HepG2 (cell line): Measurements from ENCODE around the gene HECTD1. TPM values are rescaled to one million over a fixed set of nuclear protein-coding genes. Genes with fewer than 3 reads are reported as not detected.

ENCODE experiments used
- ATAC-seq: fragments of 200-7000 bp; cut with Tn5 transposase; 3 replicates; pipeline ENCODE4 v1.9.1; 2020; ENCODE audit warnings: mild to moderate bottlenecking, moderate library complexity
- BruUV-seq: library from RNA; stranded (reverse); fragments of 400-500 nt; replicated peaks from 2 replicates; lab custom pipeline; 2021; lab: Mats Ljungman, UMichigan
- CTCF ChIA-PET: fragments of 300-600 bp; formaldehyde crosslinking; extraction: SDS; loops from one replicate; lab custom pipeline; 2021; ENCODE audit warnings: low total read pairs, inconsistent platforms, low intra/inter-chr PET ratio; lab: Yijun Ruan, JAX
- POLR2A ChIA-PET: fragments of 350-600 bp; sonication (Branson Sonifier 250); formaldehyde crosslinking; loops from one replicate; lab custom pipeline; 2020; ENCODE audit warnings: antibody characterized with exemption, inconsistent platforms; lab: Yijun Ruan, JAX
- DNase-seq: peaks from one replicate; pipeline ENCODE4 v3.0.0-alpha.2; 2015; ENCODE audit warnings: low spot score
- FAIRE-seq: peaks from 3 replicates; lab custom pipeline; 2011; peaks lifted over from hg19 to GRCh38; lab: Jason Lieb, UNC
- H2AFZ ChIP-seq: one replicate; pipeline ENCODE4 v1.6.1; 2011; ENCODE audit warnings: low read length, inconsistent platforms
- H3K27ac ChIP-seq: fragments of 300-600 bp; 3 replicates; pipeline ENCODE4 v1.8.0; 2011; ENCODE audit warnings: mixed run types, mild to moderate bottlenecking, mixed read lengths, low read length, inconsistent platforms; ENCODE audit not compliant: insufficient read depth; ENCODE audit errors: extremely low read length
- H3K27me3 ChIP-seq, 2 experiments: fragments of 200-600 bp in 1 of 2; 2 replicates in 1 of 2; 3 replicates in 1 of 2; pipeline versions ENCODE4 v1.6.0 to v1.8.0; 2011; ENCODE audit warnings: low read length in 2 of 2, mild to moderate bottlenecking in 2 of 2, moderate library complexity in 2 of 2, inconsistent platforms in 1 of 2; ENCODE audit not compliant: insufficient read depth in 2 of 2, control insufficient read depth in 1 of 2
- H3K36me3 ChIP-seq, 2 experiments: fragments of 200-600 bp in 1 of 2; replicated peaks in 1 of 2; 2 replicates in 1 of 2; 3 replicates in 1 of 2; pipeline versions ENCODE4 v1.5.1 to v1.8.0; 2011; ENCODE audit warnings: low read length in 2 of 2, inconsistent platforms in 1 of 2; ENCODE audit not compliant: insufficient read depth in 2 of 2, control insufficient read depth in 1 of 2
- H3K4me1 ChIP-seq: 2 replicates; pipeline ENCODE4 v1.5.1; 2012; ENCODE audit warnings: low read length, inconsistent platforms; ENCODE audit not compliant: insufficient read depth
- H3K4me2 ChIP-seq: 2 replicates; pipeline ENCODE4 v1.6.0; 2011; ENCODE audit warnings: low read depth, low read length, inconsistent platforms
- H3K4me3 ChIP-seq, 3 experiments: fragments of 200-600 bp in 1 of 3; sonication (generic), shearing (Covaris generic) in 1 of 3; replicated peaks in 1 of 3; 2 replicates each; pipeline ENCODE4 v1.5.1; 2011 to 2016; ENCODE audit warnings: low read length in 3 of 3, inconsistent platforms in 2 of 3, low read depth in 2 of 3, mild to moderate bottlenecking in 2 of 3, control low read depth in 1 of 3, mixed read lengths in 1 of 3; ENCODE audit not compliant: insufficient read depth in 1 of 3
- H3K79me2 ChIP-seq: one replicate; pipeline ENCODE4 v1.6.1; 2011; ENCODE audit warnings: low read length, inconsistent platforms; ENCODE audit not compliant: insufficient read depth
- H3K9ac ChIP-seq: 2 replicates; pipeline ENCODE4 v1.6.0; 2011; ENCODE audit warnings: mild to moderate bottlenecking, low read depth, low read length, inconsistent platforms; ENCODE audit not compliant: insufficient read depth
- H3K9me3 ChIP-seq: 2 replicates; pipeline ENCODE4 v1.5.1; 2012; ENCODE audit warnings: mild to moderate bottlenecking, low read length
- H4K20me1 ChIP-seq: 2 replicates; pipeline ENCODE4 v1.6.0; 2011; ENCODE audit warnings: inconsistent platforms, mild to moderate bottlenecking, low read length, moderate library complexity; ENCODE audit not compliant: insufficient read depth
- ADNP ChIP-seq: sonication (generic); formaldehyde crosslinking; IDR thresholded peaks from 2 replicates; pipeline ENCODE4 v1.4.0; 2020; ENCODE audit warnings: missing genetic modification reagents
- CAMTA2 ChIP-seq: sonication (generic); formaldehyde crosslinking; IDR thresholded peaks from 2 replicates; pipeline ENCODE4 v1.4.0; 2020; ENCODE audit warnings: mild to moderate bottlenecking, missing genetic modification reagents, borderline replicate concordance
- EP300 ChIP-seq, 3 experiments: sonication (generic) in 1 of 3; formaldehyde crosslinking in 1 of 3; IDR thresholded peaks; 2 replicates each; pipeline versions ENCODE4 v1.5.1 to v1.6.1; 2011 to 2020; ENCODE audit warnings: low read depth in 2 of 3, low read length in 2 of 3, borderline replicate concordance in 1 of 3, improper control_type of control experiment in 1 of 3, mild to moderate bottlenecking in 1 of 3, missing genetic modification reagents in 1 of 3, moderate library complexity in 1 of 3
- GATA4 ChIP-seq: sonication (generic); IDR thresholded peaks from 2 replicates; pipeline ENCODE4 v1.6.1; 2016; ENCODE audit warnings: antibody characterized with exemption, low read depth, borderline replicate concordance
- IRF2 ChIP-seq: IDR thresholded peaks from 2 replicates; pipeline ENCODE4 v1.6.1; 2018; ENCODE audit warnings: missing genetic modification reagents, missing compliant biosample characterization
- KLF6 ChIP-seq: IDR thresholded peaks from 2 replicates; pipeline ENCODE4 v1.8.0; 2016; ENCODE audit warnings: missing biosample characterization, missing genetic modification reagents
- RFX1 ChIP-seq: fragments of 450-650 bp; IDR thresholded peaks from 2 replicates; pipeline ENCODE4 v1.6.1; 2017
- SMYD3 ChIP-seq: sonication (generic); formaldehyde crosslinking; IDR thresholded peaks from 2 replicates; pipeline ENCODE4 v1.8.1; 2023; ENCODE audit warnings: mild to moderate bottlenecking, missing genetic modification reagents
- SP2 ChIP-seq: sonication (generic); formaldehyde crosslinking; IDR thresholded peaks from 2 replicates; pipeline ENCODE4 v1.5.1; 2020; ENCODE audit warnings: mild to moderate bottlenecking, missing genetic modification reagents
- TARDBP ChIP-seq: sonication (generic); formaldehyde crosslinking; IDR thresholded peaks from 2 replicates; pipeline ENCODE4 v1.8.0; 2022; ENCODE audit warnings: mild to moderate bottlenecking, missing genetic modification reagents
- ZBTB20 ChIP-seq: sonication (generic); formaldehyde crosslinking; IDR thresholded peaks from 2 replicates; pipeline ENCODE4 v1.8.1; 2023; ENCODE audit warnings: missing genetic modification reagents, low read depth, mild to moderate bottlenecking, borderline replicate concordance
- ZFP1 ChIP-seq: IDR thresholded peaks from 2 replicates; pipeline ENCODE4 v1.6.1; 2016
- ZMAT5 ChIP-seq: sonication (generic); formaldehyde crosslinking; IDR thresholded peaks from 2 replicates; pipeline ENCODE4 v1.5.0; 2020; ENCODE audit warnings: mild to moderate bottlenecking, low read depth, missing genetic modification reagents, borderline replicate concordance
- ZNF260 ChIP-seq: sonication (generic); formaldehyde crosslinking; IDR thresholded peaks from 2 replicates; pipeline ENCODE4 v1.4.0; 2020; ENCODE audit warnings: missing genetic modification reagents, low read depth, mild to moderate bottlenecking, borderline replicate concordance
- ZNF430 ChIP-seq: sonication (generic); formaldehyde crosslinking; IDR thresholded peaks from 2 replicates; pipeline ENCODE4 v1.9.0; 2021; ENCODE audit warnings: mild to moderate bottlenecking, missing genetic modification reagents
- ZNF557 ChIP-seq: sonication (generic); formaldehyde crosslinking; IDR thresholded peaks from 2 replicates; pipeline ENCODE4 v1.4.0; 2020; ENCODE audit warnings: missing genetic modification reagents
- ZNF672 ChIP-seq: sonication (generic); formaldehyde crosslinking; IDR thresholded peaks from 2 replicates; pipeline ENCODE4 v1.8.1; 2022; ENCODE audit warnings: missing genetic modification reagents
- ZNF776 ChIP-seq: sonication (generic); formaldehyde crosslinking; IDR thresholded peaks from 2 replicates; pipeline ENCODE4 v1.4.0; 2020; ENCODE audit warnings: mild to moderate bottlenecking, missing genetic modification reagents
- WGBS: methylation state at CpG from one replicate; pipeline ENCODE4 v1.1.6; 2017; ENCODE audit warnings: low lambda C conversion rate; 5-methylcytosine and 5-hydroxymethylcytosine counted together
- in situ Hi-C: cut with HindIII; loops from 2 replicates; pipeline ENCODE4 v1.10.0; 2017; ENCODE audit warnings: low pct_unique_long_range_greater_than_20kb; ENCODE audit not compliant: extremely low pct_ligation_motif_present
- intact Hi-C: fragments of 100-400 bp; cut with micrococcal nuclease; formaldehyde crosslinking; loops from one replicate; pipeline ENCODE4 v1.10.0; 2022; ENCODE audit not compliant: unreplicated experiment
- polyA plus RNA-seq, 8 experiments: library from polyadenylated mRNA; depleted of rRNA in 3 of 8; stranded (reverse) in 7 of 8; unstranded in 1 of 8; fragments of >200 nt; fragmentation: Illumina TruSeq in 4 of 8; extraction: Trizol in 4 of 8; gene quantifications; 2 replicates each; pipeline versions ENCODE4 v1.2.1 to v1.2.3, GENCODE V29; 2011 to 2016; ENCODE audit warnings: low read depth in 4 of 8, missing spikeins in 1 of 8, mixed read lengths in 1 of 8; ENCODE audit not compliant: insufficient read depth in 1 of 8
- total RNA-seq, 5 experiments: library from RNA; depleted of rRNA; stranded (reverse); fragments of >200 nt; fragmentation: Illumina TruSeq; extraction: Trizol; gene quantifications; 2 replicates each; pipeline ENCODE4 v1.2.3, GENCODE V29; 2016; ENCODE audit warnings: low read depth in 1 of 5
- TF ChIP-seq, protein P1 (sequence below): sonication (generic); formaldehyde crosslinking; IDR thresholded peaks from 2 replicates; pipeline ENCODE4 v1.8.1; 2023; ENCODE audit warnings: mild to moderate bottlenecking, inconsistent platforms, moderate library complexity, missing genetic modification reagents, borderline replicate concordance
- TF ChIP-seq, protein P2 (sequence below): sonication (generic); formaldehyde crosslinking; IDR thresholded peaks from 2 replicates; pipeline ENCODE4 v1.5.1; 2020; ENCODE audit warnings: mild to moderate bottlenecking, missing genetic modification reagents, borderline replicate concordance

The HECTD1 gene
- total and polyA plus RNA-seq, 2 of the 13 experiments (the other 11 are each of a cell fraction or from before 2014, with no cell fraction given) = 312 to 560 TPM

DNA sequence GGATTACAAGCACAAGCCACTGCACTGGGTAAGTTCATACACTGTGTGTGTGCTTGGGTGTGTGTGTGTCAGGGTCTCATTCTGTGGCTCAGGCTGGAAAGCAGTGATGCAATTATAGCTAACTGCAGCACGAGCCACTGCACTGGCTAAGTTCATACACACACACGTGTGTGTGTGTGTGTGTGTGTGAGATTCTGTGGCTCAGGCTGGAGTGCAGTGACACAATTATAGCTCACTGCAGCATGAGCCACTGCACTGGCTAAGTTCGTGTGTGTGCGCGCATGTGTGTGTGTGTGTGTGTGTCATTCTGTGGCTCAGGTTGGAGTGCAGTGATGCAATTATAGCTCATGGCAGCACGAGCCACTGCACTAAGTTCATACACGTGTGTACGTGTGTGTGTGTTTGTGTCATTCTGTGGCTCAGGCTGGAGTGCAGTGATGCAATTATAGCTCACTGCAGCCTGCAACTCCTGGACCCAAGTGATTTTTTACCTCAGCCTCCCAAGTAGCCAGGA lies 85.4 kb downstream of the HECTD1 start:
- H3K27ac ChIP-seq = no peak overlapping the region
- CTCF ChIA-PET = no interaction called here
- no peak overlapping the region for H2AFZ ChIP-seq
- in situ Hi-C loops = no loop called here
- no peak for DNase-seq
- no peaks in the 10 kb centered on the region for H3K4me1 ChIP-seq
- H3K9me3 ChIP-seq = no peaks in the 10 kb centered on the region
- H3K4me3 ChIP-seq = no peak overlapping the region
- no peaks in the 10 kb centered on the region for H3K79me2 ChIP-seq
- H4K20me1 ChIP-seq = no peaks in the 10 kb centered on the region
- peak; percentile 47 for ATAC-seq
- POLR2A ChIA-PET = no interaction called here
- intact Hi-C loops = no loop called here
- H3K36me3 ChIP-seq = peaks cover 50 to 94% of the 10 kb centered on the region in 2 experiments
- 94% methylated on average over 8 of the region's 8 CpGs for WGBS
- no peak overlapping the region for H3K4me2 ChIP-seq
- no peak for FAIRE-seq
- H3K27me3 ChIP-seq = no peaks in the 10 kb centered on the region
- H3K9ac ChIP-seq = no peak overlapping the region
- TSS peak; percentile 23 for BruUV-seq
- TF ChIP-seq ZNF776 (CRISPR knock-in tag) = no peak; the same call in 1 of the 2 replicates
- no peak for TF ChIP-seq RFX1
- no peak for TF ChIP-seq ZFP1
- TF ChIP-seq ZNF672 = no peak
- TF ChIP-seq ZNF260 (CRISPR knock-in tag) = no peak
- no peak for TF ChIP-seq SMYD3
- no peak for TF ChIP-seq KLF6 (CRISPR knock-in tag)
- no peak for TF ChIP-seq ZNF430
- no peak for TF ChIP-seq ZNF557 (CRISPR knock-in tag)
- TF ChIP-seq, protein P1, sequence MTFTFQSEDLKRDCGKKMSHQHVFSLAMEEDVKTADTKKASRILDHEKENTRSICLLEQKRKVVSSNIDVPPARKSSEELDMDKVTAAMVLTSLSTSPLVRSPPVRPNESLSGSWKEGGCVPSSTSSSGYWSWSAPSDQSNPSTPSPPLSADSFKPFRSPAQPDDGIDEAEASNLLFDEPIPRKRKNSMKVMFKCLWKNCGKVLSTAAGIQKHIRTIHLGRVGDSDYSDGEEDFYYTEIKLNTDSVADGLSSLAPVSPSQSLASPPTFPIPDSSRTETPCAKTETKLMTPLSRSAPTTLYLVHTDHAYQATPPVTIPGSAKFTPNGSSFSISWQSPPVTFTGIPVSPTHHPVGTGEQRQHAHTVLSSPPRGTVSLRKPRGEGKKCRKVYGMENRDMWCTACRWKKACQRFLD (CRISPR knock-in tag) = no peak
- TF ChIP-seq ZBTB20 (CRISPR knock-in tag) = no peak
- peak; percentile 17; the same call in 1 of the 2 replicates for TF ChIP-seq SP2 (CRISPR knock-in tag)
- TF ChIP-seq, protein P2, sequence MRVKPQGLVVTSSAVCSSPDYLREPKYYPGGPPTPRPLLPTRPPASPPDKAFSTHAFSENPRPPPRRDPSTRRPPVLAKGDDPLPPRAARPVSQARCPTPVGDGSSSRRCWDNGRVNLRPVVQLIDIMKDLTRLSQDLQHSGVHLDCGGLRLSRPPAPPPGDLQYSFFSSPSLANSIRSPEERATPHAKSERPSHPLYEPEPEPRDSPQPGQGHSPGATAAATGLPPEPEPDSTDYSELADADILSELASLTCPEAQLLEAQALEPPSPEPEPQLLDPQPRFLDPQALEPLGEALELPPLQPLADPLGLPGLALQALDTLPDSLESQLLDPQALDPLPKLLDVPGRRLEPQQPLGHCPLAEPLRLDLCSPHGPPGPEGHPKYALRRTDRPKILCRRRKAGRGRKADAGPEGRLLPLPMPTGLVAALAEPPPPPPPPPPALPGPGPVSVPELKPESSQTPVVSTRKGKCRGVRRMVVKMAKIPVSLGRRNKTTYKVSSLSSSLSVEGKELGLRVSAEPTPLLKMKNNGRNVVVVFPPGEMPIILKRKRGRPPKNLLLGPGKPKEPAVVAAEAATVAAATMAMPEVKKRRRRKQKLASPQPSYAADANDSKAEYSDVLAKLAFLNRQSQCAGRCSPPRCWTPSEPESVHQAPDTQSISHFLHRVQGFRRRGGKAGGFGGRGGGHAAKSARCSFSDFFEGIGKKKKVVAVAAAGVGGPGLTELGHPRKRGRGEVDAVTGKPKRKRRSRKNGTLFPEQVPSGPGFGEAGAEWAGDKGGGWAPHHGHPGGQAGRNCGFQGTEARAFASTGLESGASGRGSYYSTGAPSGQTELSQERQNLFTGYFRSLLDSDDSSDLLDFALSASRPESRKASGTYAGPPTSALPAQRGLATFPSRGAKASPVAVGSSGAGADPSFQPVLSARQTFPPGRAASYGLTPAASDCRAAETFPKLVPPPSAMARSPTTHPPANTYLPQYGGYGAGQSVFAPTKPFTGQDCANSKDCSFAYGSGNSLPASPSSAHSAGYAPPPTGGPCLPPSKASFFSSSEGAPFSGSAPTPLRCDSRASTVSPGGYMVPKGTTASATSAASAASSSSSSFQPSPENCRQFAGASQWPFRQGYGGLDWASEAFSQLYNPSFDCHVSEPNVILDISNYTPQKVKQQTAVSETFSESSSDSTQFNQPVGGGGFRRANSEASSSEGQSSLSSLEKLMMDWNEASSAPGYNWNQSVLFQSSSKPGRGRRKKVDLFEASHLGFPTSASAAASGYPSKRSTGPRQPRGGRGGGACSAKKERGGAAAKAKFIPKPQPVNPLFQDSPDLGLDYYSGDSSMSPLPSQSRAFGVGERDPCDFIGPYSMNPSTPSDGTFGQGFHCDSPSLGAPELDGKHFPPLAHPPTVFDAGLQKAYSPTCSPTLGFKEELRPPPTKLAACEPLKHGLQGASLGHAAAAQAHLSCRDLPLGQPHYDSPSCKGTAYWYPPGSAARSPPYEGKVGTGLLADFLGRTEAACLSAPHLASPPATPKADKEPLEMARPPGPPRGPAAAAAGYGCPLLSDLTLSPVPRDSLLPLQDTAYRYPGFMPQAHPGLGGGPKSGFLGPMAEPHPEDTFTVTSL = no peak
- no peak for TF ChIP-seq ADNP (CRISPR knock-in tag)
- no peak for TF ChIP-seq GATA4
- TF ChIP-seq ZMAT5 (CRISPR knock-in tag) = no peak
- no peak for TF ChIP-seq IRF2
- TF ChIP-seq EP300 (IDR thresholded peaks at IDR 0.05; ENCODE audit: low read depth in 2 of 2, low read length in 2 of 2) = no peak
- TF ChIP-seq EP300 (CRISPR knock-in tag; IDR thresholded peaks at IDR 0.05; ENCODE audit: borderline replicate concordance) = no peak
- TF ChIP-seq CAMTA2 = no peak
- TF ChIP-seq TARDBP (CRISPR knock-in tag) = no peak
